RWPE1 (cell line): ENCODE data around the gene SLC25A30.

ENCODE experiments used
- CTCF ChIA-PET: fragments of 350-600 bp; sonication (Branson Sonifier 250); formaldehyde crosslinking; extraction: SDS; loops from one replicate; lab custom pipeline; 2021; lab: Yijun Ruan, JAX
- POLR2A ChIA-PET: fragments of 400-600 bp; formaldehyde crosslinking; extraction: SDS; loops from one replicate; lab custom pipeline; 2020; ENCODE audit warnings: antibody characterized with exemption; ENCODE audit not compliant: low non-redundant PET; lab: Yijun Ruan, JAX
- DNase-seq: peaks from one replicate; pipeline ENCODE4 v3.0.0; 2012; ENCODE audit warnings: low spot score
- H3K27ac ChIP-seq: fragments of 450-650 bp; 2 replicates; pipeline ENCODE4 v1.5.1; 2017
- TF ChIP-seq, protein P1 (sequence below): fragments of 450-650 bp; conservative IDR thresholded peaks from 2 replicates; pipeline ENCODE4 v1.5.1; 2017; ENCODE audit warnings: low read depth, mild to moderate bottlenecking

SLC25A30 gene, protein sequence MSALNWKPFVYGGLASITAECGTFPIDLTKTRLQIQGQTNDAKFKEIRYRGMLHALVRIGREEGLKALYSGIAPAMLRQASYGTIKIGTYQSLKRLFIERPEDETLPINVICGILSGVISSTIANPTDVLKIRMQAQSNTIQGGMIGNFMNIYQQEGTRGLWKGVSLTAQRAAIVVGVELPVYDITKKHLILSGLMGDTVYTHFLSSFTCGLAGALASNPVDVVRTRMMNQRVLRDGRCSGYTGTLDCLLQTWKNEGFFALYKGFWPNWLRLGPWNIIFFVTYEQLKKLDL

DNA sequence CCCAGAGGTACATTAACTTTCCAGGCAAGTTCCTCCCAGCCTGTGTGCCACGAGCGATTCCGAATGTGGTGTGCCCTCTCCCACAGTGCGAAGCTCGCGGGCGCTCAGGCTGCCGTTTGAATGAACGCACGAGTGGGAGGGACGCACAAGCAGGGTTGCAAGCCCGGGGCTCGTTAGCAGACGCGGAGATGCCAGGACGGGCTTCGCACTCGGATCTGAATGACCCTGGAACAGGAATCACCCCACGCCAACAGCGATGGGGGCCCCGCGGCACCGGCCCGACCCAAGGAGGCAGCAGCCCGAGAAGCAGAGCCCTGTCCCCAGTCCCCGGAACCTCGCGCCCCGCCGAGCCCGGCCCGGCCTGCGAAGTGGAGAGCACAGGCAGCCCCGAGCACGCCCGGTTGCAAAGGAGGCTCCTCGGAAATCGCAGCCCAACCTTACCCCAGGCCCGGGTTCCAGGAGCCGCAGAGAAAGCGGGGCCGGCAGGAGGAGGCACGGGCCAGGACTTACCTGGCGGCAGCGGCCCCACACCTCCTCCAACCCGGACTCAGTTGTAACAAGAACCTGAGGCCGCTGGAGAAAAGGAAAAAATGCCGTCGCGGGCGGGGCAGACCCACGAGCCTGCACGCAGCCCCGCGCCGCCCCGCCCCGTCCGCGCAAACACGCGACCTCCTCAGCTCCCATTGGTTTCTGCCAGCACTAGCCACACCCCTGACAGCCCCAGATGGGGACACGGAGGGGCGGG, at the start of gene SLC25A30:
TSS of gene SLC25A30 (minus strand) at position 584 of the 745 bp plus-strand sequence. CDS start 6,948 bp downstream, outside the sequence.
- ChIA-PET POLR2A (interaction anchor here (0.6 to 0.7 kb wide), 3 partner anchors 68 to 340 kb away, joined by 4 to 6 read pairs (median 5); no protein-coding TSS in a partner anchor), CTCF (interaction anchor here (0.6 kb wide), 2 partner anchors 46 to 635 kb away, joined by 3 to 4 read pairs; partner anchors contain the start of gene ZC3H13)
- DNase-seq, result peak; percentile 79
- H3K27ac ChIP-seq, result peak within 1 kb of the TSS; percentile 92
- TF ChIP-seq, protein P1, sequence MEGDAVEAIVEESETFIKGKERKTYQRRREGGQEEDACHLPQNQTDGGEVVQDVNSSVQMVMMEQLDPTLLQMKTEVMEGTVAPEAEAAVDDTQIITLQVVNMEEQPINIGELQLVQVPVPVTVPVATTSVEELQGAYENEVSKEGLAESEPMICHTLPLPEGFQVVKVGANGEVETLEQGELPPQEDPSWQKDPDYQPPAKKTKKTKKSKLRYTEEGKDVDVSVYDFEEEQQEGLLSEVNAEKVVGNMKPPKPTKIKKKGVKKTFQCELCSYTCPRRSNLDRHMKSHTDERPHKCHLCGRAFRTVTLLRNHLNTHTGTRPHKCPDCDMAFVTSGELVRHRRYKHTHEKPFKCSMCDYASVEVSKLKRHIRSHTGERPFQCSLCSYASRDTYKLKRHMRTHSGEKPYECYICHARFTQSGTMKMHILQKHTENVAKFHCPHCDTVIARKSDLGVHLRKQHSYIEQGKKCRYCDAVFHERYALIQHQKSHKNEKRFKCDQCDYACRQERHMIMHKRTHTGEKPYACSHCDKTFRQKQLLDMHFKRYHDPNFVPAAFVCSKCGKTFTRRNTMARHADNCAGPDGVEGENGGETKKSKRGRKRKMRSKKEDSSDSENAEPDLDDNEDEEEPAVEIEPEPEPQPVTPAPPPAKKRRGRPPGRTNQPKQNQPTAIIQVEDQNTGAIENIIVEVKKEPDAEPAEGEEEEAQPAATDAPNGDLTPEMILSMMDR, result no peak

DNA sequence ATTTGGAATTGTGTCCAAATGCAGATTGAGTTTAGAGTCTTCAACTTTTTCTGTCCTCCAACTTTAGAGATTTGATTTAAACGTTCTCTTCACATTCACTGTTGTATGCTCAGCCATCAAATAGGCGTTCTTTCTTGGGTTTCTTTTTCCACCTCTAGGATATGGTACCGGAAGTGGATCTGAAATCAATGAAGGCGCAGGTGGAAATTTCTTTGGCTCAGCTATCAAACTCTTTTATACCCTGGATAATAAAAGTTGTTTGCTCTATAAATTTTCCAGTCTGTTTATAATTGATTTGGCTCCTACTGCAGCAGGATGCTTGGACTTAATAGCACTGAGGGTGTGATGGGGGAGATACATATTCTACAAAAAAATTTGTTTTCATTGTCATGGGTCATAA, 48.2 kb upstream of the SLC25A30 start:
- ChIA-PET POLR2A (no interaction called here), CTCF (no interaction called here)
- peak overlapping the region; percentile 94 for H3K27ac ChIP-seq
- TF ChIP-seq, protein P1, result no peak
- no peak for DNase-seq

DNA sequence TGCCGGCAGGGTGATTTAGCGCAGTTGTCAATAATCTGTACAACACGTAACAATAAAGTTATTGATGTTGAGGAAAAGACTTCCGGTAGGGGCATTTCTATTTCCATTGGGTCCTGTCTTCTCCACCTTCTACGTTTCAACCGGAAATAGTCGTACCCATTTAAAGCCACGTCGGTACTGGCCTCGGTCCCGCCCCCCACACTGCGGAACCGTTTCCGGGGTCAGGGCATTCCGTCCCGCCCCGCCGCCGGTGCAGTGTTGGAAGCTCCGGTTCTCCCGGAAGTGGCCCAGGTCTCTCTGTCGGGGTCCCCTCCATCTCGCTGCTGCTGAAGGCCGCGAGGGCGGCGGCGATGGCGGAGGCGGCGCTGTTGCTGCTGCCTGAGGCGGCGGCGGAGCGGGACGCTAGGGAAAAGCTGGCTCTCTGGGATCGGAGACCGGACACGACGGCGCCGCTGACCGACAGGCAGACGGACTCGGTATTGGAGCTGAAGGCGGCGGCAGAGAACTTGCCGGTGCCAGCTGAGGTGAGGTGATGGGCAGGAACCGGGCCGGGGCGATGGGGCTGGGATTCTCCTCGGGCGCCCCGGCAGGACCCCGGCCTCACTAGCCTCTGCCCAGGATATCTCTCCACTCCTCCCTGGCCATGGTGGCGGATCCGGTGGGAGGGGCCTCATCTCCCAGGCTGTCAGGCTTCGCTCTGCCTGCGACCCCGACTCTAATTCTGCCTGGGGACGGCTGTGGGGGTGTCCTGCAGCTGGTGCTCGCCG, 46.7 kb upstream of the SLC25A30 start, which contains the start of gene COG3:
TSS of gene COG3 (plus strand) at position 253 of the 767 bp plus-strand sequence. CDS start at position 351, 98 bp downstream.
- DNase-seq, result peak; percentile 98
- peak within 1 kb of the TSS; percentile 94 for H3K27ac ChIP-seq
- ChIA-PET CTCF (interaction anchor here (0.6 to 0.8 kb wide), 3 partner anchors 16 to 47 kb away, joined by 3 to 5 read pairs (median 4); no protein-coding TSS in a partner anchor), POLR2A (no interaction called here)
- TF ChIP-seq, protein P1, result peak; percentile 3

DNA sequence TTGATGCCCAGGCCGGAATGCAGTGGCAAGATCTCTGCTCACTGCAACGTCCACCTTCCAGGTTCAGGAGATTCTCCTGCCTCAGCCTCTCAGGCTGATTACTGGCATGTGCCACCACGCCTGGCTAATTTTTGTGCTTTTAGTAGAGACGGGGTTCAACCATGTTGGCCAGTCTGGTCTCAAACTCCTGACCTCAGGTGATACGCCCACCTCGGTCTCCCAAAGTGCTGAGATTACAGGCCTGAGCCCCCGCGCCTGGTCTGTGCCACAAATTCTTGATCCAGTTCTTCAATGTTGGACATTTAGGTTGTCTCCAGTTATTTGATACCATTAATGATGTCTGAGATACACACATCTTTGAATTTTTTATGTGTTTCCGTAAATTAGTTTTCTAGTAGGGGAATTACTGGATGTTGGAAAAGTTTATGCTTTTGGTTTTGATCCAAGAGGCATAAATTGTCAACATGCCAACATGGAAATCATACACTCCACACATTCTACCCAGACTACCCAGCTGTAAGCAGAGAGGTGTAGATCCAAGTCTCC, 46.0 kb upstream of the SLC25A30 start:
- ChIA-PET POLR2A (no interaction called here), CTCF (interaction anchor here (0.7 to 0.8 kb wide), 2 partner anchors 22 to 47 kb away, joined by 4 to 5 read pairs; no protein-coding TSS in a partner anchor)
- no peak for DNase-seq
- peak overlapping the region; percentile 94 for H3K27ac ChIP-seq
- TF ChIP-seq, protein P1, result peak; percentile 21; the same call in 1 of the 2 replicates

DNA sequence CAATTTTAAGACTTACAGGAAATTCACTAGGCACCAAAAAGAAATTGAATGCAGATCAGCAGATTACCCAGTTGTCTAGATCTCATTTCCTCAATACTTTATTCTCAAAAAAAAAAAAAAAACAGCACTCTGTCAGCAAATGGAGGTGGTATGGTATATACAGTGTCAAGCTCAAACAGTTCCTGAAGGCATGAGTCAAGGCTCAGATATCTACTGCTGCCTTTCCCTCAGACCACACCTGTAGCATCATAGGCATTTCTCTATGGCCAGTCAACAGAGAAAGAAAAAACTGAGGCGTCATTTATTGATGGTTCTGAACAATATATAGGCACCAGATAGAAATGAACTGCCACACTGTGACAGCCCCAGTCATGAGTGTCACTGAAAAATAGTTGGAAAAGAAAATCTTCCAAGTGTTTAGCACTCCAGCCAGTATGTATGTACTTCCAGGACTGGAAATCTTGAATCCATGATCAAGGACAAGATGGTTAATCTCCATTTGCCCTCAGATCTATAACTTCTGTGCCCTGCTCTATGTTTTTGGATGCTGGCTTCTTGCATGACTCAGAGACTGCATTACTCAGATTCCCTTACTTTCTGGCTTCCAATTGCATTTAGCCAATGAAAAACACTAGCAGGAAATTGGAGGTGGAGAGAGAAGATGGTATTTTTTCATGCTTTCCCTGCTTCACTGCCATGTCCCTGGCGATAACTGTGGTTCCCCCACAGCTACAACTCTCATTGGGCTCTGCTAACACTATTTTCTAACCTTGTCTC, 38.2 kb upstream of the SLC25A30 start:
- DNase-seq, result peak; percentile 66
- CTCF ChIA-PET, result no interaction called here
- TF ChIP-seq, protein P1, result no peak
- POLR2A ChIA-PET, result no interaction called here
- H3K27ac ChIP-seq, result no peak overlapping the region
